Gastrocnemius medialis (tissue), 4 donors: ENCODE results near the gene LIPA.

Experiments
- POLR2A ChIP-seq, 2 donors: fragments of 450-650 bp; IDR thresholded peaks; one replicate each; pipeline ENCODE4 v1.6.1; 2017; ENCODE audit warnings: antibody characterized with exemption in 2 of 2, mild to moderate bottlenecking in 2 of 2, moderate library complexity in 2 of 2
- TF ChIP-seq, protein P1 (sequence below), 5 experiments: fragments of 450-650 bp in 3 of 5; fragments of 200-600 bp in 2 of 5; sonication (generic) in 2 of 5; IDR thresholded peaks in 4 of 5; conservative IDR thresholded peaks in 1 of 5; 1 replicate in 4 of 5; 2 replicates in 1 of 5; pipeline ENCODE4 v1.5.1; 2016 to 2019; ENCODE audit warnings: antibody characterized with exemption in 5 of 5, mild to moderate bottlenecking in 3 of 5, moderate library complexity in 3 of 5

DNA sequence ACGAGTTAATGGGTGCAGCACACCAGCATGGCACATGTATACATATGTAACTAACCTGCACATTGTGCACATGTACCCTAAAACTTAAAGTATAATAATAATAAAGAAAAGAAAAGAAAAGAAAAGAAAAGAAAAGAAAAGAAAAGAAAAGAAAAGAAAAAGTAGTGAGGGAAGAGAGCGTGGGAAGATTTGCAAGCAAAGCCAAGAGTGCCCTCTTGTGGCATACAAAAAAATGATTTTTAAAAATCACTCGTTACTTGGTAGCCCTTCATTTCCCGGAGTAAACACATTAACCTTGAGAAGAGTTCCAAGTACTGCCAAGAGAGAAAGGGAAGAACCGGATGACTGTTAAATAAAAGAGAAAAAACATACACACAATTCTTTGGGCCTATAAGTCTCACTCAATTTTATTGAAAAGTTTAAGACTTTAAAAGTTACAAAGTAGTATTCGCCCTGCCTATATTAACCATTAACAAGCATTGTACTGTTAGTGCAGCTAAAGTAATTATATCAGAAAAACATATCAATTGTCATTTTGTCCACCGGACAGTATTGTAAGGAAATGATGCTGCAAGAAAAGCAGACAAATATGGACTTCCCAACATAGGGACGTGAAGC is 38.3 kb downstream of the LIPA start:
- TF ChIP-seq, protein P1, sequence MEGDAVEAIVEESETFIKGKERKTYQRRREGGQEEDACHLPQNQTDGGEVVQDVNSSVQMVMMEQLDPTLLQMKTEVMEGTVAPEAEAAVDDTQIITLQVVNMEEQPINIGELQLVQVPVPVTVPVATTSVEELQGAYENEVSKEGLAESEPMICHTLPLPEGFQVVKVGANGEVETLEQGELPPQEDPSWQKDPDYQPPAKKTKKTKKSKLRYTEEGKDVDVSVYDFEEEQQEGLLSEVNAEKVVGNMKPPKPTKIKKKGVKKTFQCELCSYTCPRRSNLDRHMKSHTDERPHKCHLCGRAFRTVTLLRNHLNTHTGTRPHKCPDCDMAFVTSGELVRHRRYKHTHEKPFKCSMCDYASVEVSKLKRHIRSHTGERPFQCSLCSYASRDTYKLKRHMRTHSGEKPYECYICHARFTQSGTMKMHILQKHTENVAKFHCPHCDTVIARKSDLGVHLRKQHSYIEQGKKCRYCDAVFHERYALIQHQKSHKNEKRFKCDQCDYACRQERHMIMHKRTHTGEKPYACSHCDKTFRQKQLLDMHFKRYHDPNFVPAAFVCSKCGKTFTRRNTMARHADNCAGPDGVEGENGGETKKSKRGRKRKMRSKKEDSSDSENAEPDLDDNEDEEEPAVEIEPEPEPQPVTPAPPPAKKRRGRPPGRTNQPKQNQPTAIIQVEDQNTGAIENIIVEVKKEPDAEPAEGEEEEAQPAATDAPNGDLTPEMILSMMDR (IDR thresholded peaks at IDR 0.05 in 4 of 5, conservative IDR thresholded peaks at IDR 0.05 in 1 of 5), result peak; percentile 45 to 68 (median 51)
- no peak for TF ChIP-seq POLR2A (IDR thresholded peaks at IDR 0.05)
